IMR-90 (cell line): ENCODE results near the gene SS18L1. TPM values are rescaled to one million over a fixed set of nuclear protein-coding genes. Genes with fewer than 3 reads are reported as not detected.
A peak's percentile ranks its signal among the peaks of the same experiment; 100 is the strongest.

Experiments
- ATAC-seq: fragments of 200-7000 bp; cut with Tn5 transposase; 2 replicates; pipeline ENCODE4 v1.9.1; 2020; ENCODE audit warnings: low read depth, mild to moderate bottlenecking, moderate library complexity
- BruUV-seq: library from RNA; stranded (reverse); fragments of 400-500 nt; replicated peaks from 2 replicates; lab custom pipeline; 2021; lab: Mats Ljungman, UMichigan
- CTCF ChIA-PET: fragments of 300-600 bp; formaldehyde crosslinking; extraction: SDS; loops from one replicate; lab custom pipeline; 2021; ENCODE audit warnings: antibody characterized with exemption; lab: Yijun Ruan, JAX
- POLR2A ChIA-PET: fragments of 300-600 bp; sonication (Branson Sonifier 250); formaldehyde crosslinking; loops from one replicate; lab custom pipeline; 2022; ENCODE audit warnings: antibody characterized with exemption; ENCODE audit not compliant: unreplicated experiment; lab: Charles Lee
- DNase-seq: peaks from one replicate; pipeline ENCODE4 v3.0.0; 2013
- H2AFZ ChIP-seq: replicated peaks from 2 replicates; pipeline ENCODE3; 2013; ENCODE audit warnings: low read length, mild to moderate bottlenecking; ENCODE audit not compliant: poor library complexity
- H2AK5ac ChIP-seq: 2 replicates; pipeline ENCODE4 v1.6.1; 2013; ENCODE audit warnings: low read depth, low read length, inconsistent platforms
- H2AK9ac ChIP-seq: replicated peaks from 2 replicates; pipeline ENCODE3; 2013; ENCODE audit warnings: mild to moderate bottlenecking, low read depth, low read length, moderate library complexity; ENCODE audit not compliant: poor library complexity
- H2BK120ac ChIP-seq: 2 replicates; pipeline ENCODE4 v1.6.1; 2013; ENCODE audit warnings: low read depth, low read length, inconsistent platforms
- H2BK15ac ChIP-seq: 3 replicates; pipeline ENCODE4 v1.6.1; 2013; ENCODE audit warnings: low read depth, low read length, inconsistent platforms
- H2BK20ac ChIP-seq: 2 replicates; pipeline ENCODE4 v1.6.1; 2013; ENCODE audit warnings: low read depth, mild to moderate bottlenecking, inconsistent platforms, low read length, moderate library complexity
- H2BK5ac ChIP-seq: 2 replicates; pipeline ENCODE4 v1.6.1; 2013; ENCODE audit warnings: mild to moderate bottlenecking, low read depth, low read length, inconsistent platforms; ENCODE audit not compliant: poor library complexity, severe bottlenecking
- H3K14ac ChIP-seq: replicated peaks from 2 replicates; pipeline ENCODE4 v1.6.1; 2013; ENCODE audit warnings: low read depth, low read length, inconsistent platforms
- H3K18ac ChIP-seq: 2 replicates; pipeline ENCODE4 v1.6.1; 2013; ENCODE audit warnings: low read depth, low read length, control low read depth
- H3K23ac ChIP-seq: 2 replicates; pipeline ENCODE4 v1.6.1; 2013; ENCODE audit warnings: low read depth, low read length, inconsistent platforms
- H3K27ac ChIP-seq: 2 replicates; pipeline ENCODE4 v1.5.1; 2013; ENCODE audit warnings: mild to moderate bottlenecking, control low read depth, low read length; ENCODE audit not compliant: insufficient read depth
- H3K27me3 ChIP-seq: 2 replicates; pipeline ENCODE4 v1.6.1; 2013; ENCODE audit warnings: low read length; ENCODE audit not compliant: control insufficient read depth, insufficient read depth
- H3K36me3 ChIP-seq: 2 replicates; pipeline ENCODE4 v1.6.1; 2013; ENCODE audit warnings: low read length, mixed read lengths; ENCODE audit not compliant: control insufficient read depth, insufficient read depth
- H3K4ac ChIP-seq: 2 replicates; pipeline ENCODE4 v1.6.1; 2013; ENCODE audit warnings: low read depth, low read length, inconsistent platforms
- H3K4me1 ChIP-seq: 2 replicates; pipeline ENCODE4 v1.6.1; 2013; ENCODE audit warnings: low read length, mixed read lengths; ENCODE audit not compliant: control insufficient read depth, insufficient read depth
- H3K4me2 ChIP-seq: 2 replicates; pipeline ENCODE4 v1.6.1; 2013; ENCODE audit warnings: low read depth, mild to moderate bottlenecking, control low read depth, low read length, moderate library complexity
- H3K4me3 ChIP-seq: 2 replicates; pipeline ENCODE4 v1.5.1; 2013; ENCODE audit warnings: low read depth, mild to moderate bottlenecking, control low read depth, low read length, moderate library complexity; ENCODE audit not compliant: insufficient read depth
- H3K56ac ChIP-seq: 2 replicates; pipeline ENCODE4 v1.6.1; 2013; ENCODE audit warnings: low read length, inconsistent platforms; ENCODE audit not compliant: insufficient read depth; ENCODE audit errors: extremely low read depth
- H3K79me1 ChIP-seq, 2 experiments: 2 replicates each; pipeline ENCODE4 v1.6.1; 2013; ENCODE audit warnings: low read length in 2 of 2, inconsistent platforms in 1 of 2, low read depth in 1 of 2
- H3K9ac ChIP-seq: 2 replicates; pipeline ENCODE4 v1.6.1; 2013; ENCODE audit warnings: low read depth, low read length, control low read depth
- H3K9me1 ChIP-seq: 2 replicates; pipeline ENCODE4 v1.6.1; 2013; ENCODE audit warnings: low read length, inconsistent platforms; ENCODE audit not compliant: insufficient read depth
- H3K9me3 ChIP-seq: 2 replicates; pipeline ENCODE4 v1.6.1; 2013; ENCODE audit warnings: low read length; ENCODE audit not compliant: control insufficient read depth, insufficient read depth
- H4K20me1 ChIP-seq: 2 replicates; pipeline ENCODE4 v1.6.1; 2013; ENCODE audit warnings: low read length, inconsistent platforms; ENCODE audit not compliant: insufficient read depth
- H4K5ac ChIP-seq: 2 replicates; pipeline ENCODE4 v1.6.1; 2013; ENCODE audit warnings: mild to moderate bottlenecking, low read depth, low read length, control low read depth
- H4K8ac ChIP-seq, 2 experiments: 2 replicates each; pipeline ENCODE4 v1.6.1; 2013; ENCODE audit warnings: low read depth in 2 of 2, low read length in 2 of 2, control low read depth in 1 of 2, inconsistent platforms in 1 of 2
- H4K91ac ChIP-seq: 2 replicates; pipeline ENCODE4 v1.6.1; 2013; ENCODE audit warnings: low read depth, low read length, inconsistent platforms; ENCODE audit not compliant: insufficient read depth
- BHLHE40 ChIP-seq: fragments of 150-350 bp; IDR thresholded peaks from 2 replicates; pipeline ENCODE4 v1.6.1; 2016; ENCODE audit warnings: mild to moderate bottlenecking, low read depth, low read length
- CEBPB ChIP-seq: IDR thresholded peaks from 2 replicates; pipeline ENCODE4 v1.6.1; 2012; ENCODE audit warnings: low read depth, low read length, improper control_type of control experiment
- CHD1 ChIP-seq: IDR thresholded peaks from 2 replicates; pipeline ENCODE4 v1.6.1; 2012; ENCODE audit warnings: low read depth, low read length, improper control_type of control experiment
- CTCF ChIP-seq: conservative IDR thresholded peaks from 2 replicates; pipeline ENCODE4 v1.5.1; 2012; ENCODE audit warnings: mild to moderate bottlenecking, low read depth, low read length, improper control_type of control experiment
- FOS ChIP-seq: fragments of 150-350 bp; IDR thresholded peaks from 2 replicates; pipeline ENCODE4 v1.6.1; 2016; ENCODE audit warnings: low read depth, low read length
- MAFK ChIP-seq: IDR thresholded peaks from 2 replicates; pipeline ENCODE4 v1.6.1; 2012; ENCODE audit warnings: low read depth, low read length, improper control_type of control experiment
- MAZ ChIP-seq: IDR thresholded peaks from 2 replicates; pipeline ENCODE4 v1.6.1; 2012; ENCODE audit warnings: low read depth, mild to moderate bottlenecking, low read length, improper control_type of control experiment, moderate library complexity, borderline replicate concordance
- MXI1 ChIP-seq: IDR thresholded peaks from 2 replicates; pipeline ENCODE4 v1.6.1; 2012; ENCODE audit warnings: low read depth, mild to moderate bottlenecking, low read length, moderate library complexity, borderline replicate concordance
- NFE2L2 ChIP-seq: fragments of 150-350 bp; IDR thresholded peaks from 2 replicates; pipeline ENCODE4 v1.6.1; 2016; ENCODE audit warnings: low read depth, mild to moderate bottlenecking, low read length
- POLR2A ChIP-seq: IDR thresholded peaks from 2 replicates; pipeline ENCODE4 v1.6.1; 2012; ENCODE audit warnings: mild to moderate bottlenecking, low read depth, low read length
- RAD21 ChIP-seq: IDR thresholded peaks from 2 replicates; pipeline ENCODE4 v1.6.1; 2012; ENCODE audit warnings: low read length, improper control_type of control experiment
- RCOR1 ChIP-seq: IDR thresholded peaks from 2 replicates; pipeline ENCODE4 v1.6.1; 2012; ENCODE audit warnings: mild to moderate bottlenecking, low read length, improper control_type of control experiment; ENCODE audit not compliant: insufficient replicate concordance
- RFX5 ChIP-seq: IDR thresholded peaks from 2 replicates; pipeline ENCODE4 v1.8.0; 2012; ENCODE audit warnings: low read depth, mild to moderate bottlenecking, low read length, moderate library complexity
- SMC3 ChIP-seq: fragments of 150-350 bp; IDR thresholded peaks from 2 replicates; pipeline ENCODE4 v1.6.1; 2016; ENCODE audit warnings: low read depth, mild to moderate bottlenecking, antibody characterized with exemption, low read length, moderate library complexity
- WGBS, 2 experiments: methylation state at CpG; one replicate each; pipeline versions ENCODE4 v1.1.5 to v1.1.7; 2013; ENCODE audit warnings: missing lambda C conversion rate in 2 of 2; ENCODE audit not compliant: insufficient read length in 1 of 2; ENCODE audit errors: extremely low coverage in 2 of 2; 5-methylcytosine and 5-hydroxymethylcytosine counted together
- dilution Hi-C: fragments of 300-500 bp; cut with HindIII; formaldehyde crosslinking; loops from one replicate; pipeline ENCODE4 v1.14.3; 2018; ENCODE audit warnings: low sequenced_read_pairs; ENCODE audit not compliant: unreplicated experiment
- in situ Hi-C: fragments of 300-500 bp; cut with MboI; formaldehyde crosslinking; loops from 3 replicates; pipeline ENCODE4 v1.14.3; 2019; ENCODE audit warnings: low sequenced_read_pairs, inconsistent platforms, mixed read lengths
- intact Hi-C: fragments of 100-400 bp; cut with micrococcal nuclease; formaldehyde crosslinking; loops from 2 replicates; pipeline ENCODE4 v1.10.0; 2022
- polyA plus RNA-seq, 3 experiments: library from polyadenylated mRNA; depleted of rRNA; stranded (reverse); fragments of >200 nt; gene quantifications; 2 replicates each; pipeline ENCODE4 v1.2.3, GENCODE V29; 2012; ENCODE audit warnings: low replicate concordance in 1 of 3
- total RNA-seq: library from RNA; depleted of rRNA; stranded (reverse); fragments of >200 nt; gene quantifications from 2 replicates; pipeline ENCODE4 v1.2.3, GENCODE V29; 2012
- TF ChIP-seq, protein P1 (sequence below): fragments of 150-350 bp; IDR thresholded peaks from 2 replicates; pipeline ENCODE4 v1.6.1; 2016; ENCODE audit warnings: low read depth, mild to moderate bottlenecking, low read length, moderate library complexity, borderline replicate concordance
- TF ChIP-seq, protein P2 (sequence below): fragments of 150-350 bp; IDR thresholded peaks from 2 replicates; pipeline ENCODE4 v1.6.1; 2017; ENCODE audit warnings: mild to moderate bottlenecking, antibody characterized with exemption, low read length, low read depth

The SS18L1 gene
- total and polyA plus RNA-seq, 2 of the 4 experiments (the other 2 are of a cell fraction): 8.1 to 12.2 TPM

GRCh38 chr20:62212299-62212698 is 68.7 kb downstream of the SS18L1 start:
- Histone ChIP-seq H3K27ac (no peak overlapping the region), H3K4me3 (no peak overlapping the region), H2AFZ (no peak overlapping the region), H3K56ac (no peak overlapping the region), H2BK15ac (no peak overlapping the region), H2BK5ac (no peak overlapping the region), H4K5ac (no peak overlapping the region), H3K79me1 (no peaks in the 10 kb centered on the region), H2BK120ac (no peak overlapping the region), H3K9me3 (no peaks in the 10 kb centered on the region), H3K9me1 (no peaks in the 10 kb centered on the region), H3K36me3 (no peaks in the 10 kb centered on the region), H3K23ac (no peak overlapping the region), H4K20me1 (no peaks in the 10 kb centered on the region; the same call in none of the 2 replicates), H3K4me1 (no peaks in the 10 kb centered on the region), H3K4ac (no peak overlapping the region), H2AK5ac (no peak overlapping the region), H3K9ac (no peak overlapping the region), H2AK9ac (no peak overlapping the region), H3K14ac (no peak overlapping the region), H4K8ac (no peak overlapping the region), H3K27me3 (peaks cover 41% of the 10 kb centered on the region), H2BK20ac (no peak overlapping the region), H3K4me2 (no peak overlapping the region), H3K18ac (no peak overlapping the region), H4K91ac (no peak overlapping the region)
- intact Hi-C loops: no loop called here
- ChIA-PET POLR2A (no interaction called here), CTCF (no interaction called here)
- in situ Hi-C loops: no loop called here
- BruUV-seq: no TSS peak
- TF ChIP-seq BHLHE40 (no peak), RCOR1 (no peak), CHD1 (no peak), MXI1 (no peak), SMC3 (no peak), MAZ (no peak), MAFK (no peak), CEBPB (no peak), RAD21 (no peak), FOS (no peak), CTCF (no peak), NFE2L2 (no peak), POLR2A (no peak), RFX5 (no peak)
- TF ChIP-seq, protein P1, sequence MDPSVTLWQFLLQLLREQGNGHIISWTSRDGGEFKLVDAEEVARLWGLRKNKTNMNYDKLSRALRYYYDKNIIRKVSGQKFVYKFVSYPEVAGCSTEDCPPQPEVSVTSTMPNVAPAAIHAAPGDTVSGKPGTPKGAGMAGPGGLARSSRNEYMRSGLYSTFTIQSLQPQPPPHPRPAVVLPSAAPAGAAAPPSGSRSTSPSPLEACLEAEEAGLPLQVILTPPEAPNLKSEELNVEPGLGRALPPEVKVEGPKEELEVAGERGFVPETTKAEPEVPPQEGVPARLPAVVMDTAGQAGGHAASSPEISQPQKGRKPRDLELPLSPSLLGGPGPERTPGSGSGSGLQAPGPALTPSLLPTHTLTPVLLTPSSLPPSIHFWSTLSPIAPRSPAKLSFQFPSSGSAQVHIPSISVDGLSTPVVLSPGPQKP: no peak
- TF ChIP-seq, protein P2, sequence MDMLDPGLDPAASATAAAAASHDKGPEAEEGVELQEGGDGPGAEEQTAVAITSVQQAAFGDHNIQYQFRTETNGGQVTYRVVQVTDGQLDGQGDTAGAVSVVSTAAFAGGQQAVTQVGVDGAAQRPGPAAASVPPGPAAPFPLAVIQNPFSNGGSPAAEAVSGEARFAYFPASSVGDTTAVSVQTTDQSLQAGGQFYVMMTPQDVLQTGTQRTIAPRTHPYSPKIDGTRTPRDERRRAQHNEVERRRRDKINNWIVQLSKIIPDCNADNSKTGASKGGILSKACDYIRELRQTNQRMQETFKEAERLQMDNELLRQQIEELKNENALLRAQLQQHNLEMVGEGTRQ: no peak
- ATAC-seq (peak; percentile 7; the same call in 1 of the 2 replicates), DNase-seq (no peak)
- 23% methylated on average over 4 of the region's 10 CpGs; no CpG with 5 or more reads in 1 of the 2 experiments for WGBS, 2 experiments
- dilution Hi-C loops: no loop called here
